ENCODE results near the gene ZSCAN22. TPM values are rescaled to one million over a fixed set of nuclear protein-coding genes. Genes with fewer than 3 reads are reported as not detected.

Gene ZSCAN22
- polyA plus RNA-seq, 3 donors = 3.6 to 3.8 (median 3.6) TPM

GRCh38 chr19:58385891-58386575, 59.2 kb downstream of the ZSCAN22 start:
- DNase-seq (ENCODE audit: extremely low read depth in 1 of 11, low read depth in 9 of 11, low spot score in 4 of 11) = no peak

GRCh38 chr19:58386576-58387337, 60.0 kb downstream of the ZSCAN22 start, which contains the start of gene RPS5:
Gene RPS5 (plus strand): TSS chr19:58387269. CDS start chr19:58388138, 869 bp downstream.
- DNase-seq (ENCODE audit: extremely low read depth in 1 of 11, low read depth in 9 of 11, low spot score in 4 of 11) = peak; percentile 95 to 99 (median 97)

GRCh38 chr19:58387338-58388174, 60.8 kb downstream of the ZSCAN22 start:
- no peak for DNase-seq (ENCODE audit: extremely low read depth in 1 of 11, low read depth in 9 of 11, low spot score in 4 of 11)

- no peak for DNase-seq (ENCODE audit: extremely low read depth in 1 of 11, low read depth in 9 of 11, low spot score in 4 of 11)
These were observed 61.4 kb downstream of the ZSCAN22 start for GRCh38 chr19:58388175-58388526.

Other genes with a start within 250 kb of the ZSCAN22 start
- gene ZSCAN18, start 228.8 kb upstream of the ZSCAN22 start, polyA plus RNA-seq (ENCODE audit: insufficient read length in 3 of 3) = 100 to 1,000 TPM in 1 of 3 donors, 10 to 100 TPM in 2; 79.0 to 116 (median 98.4) TPM
- 10 to 100 TPM; 21.5 to 26.0 (median 23.7) TPM for gene ZNF329, start 176.2 kb upstream of the ZSCAN22 start, polyA plus RNA-seq (ENCODE audit: insufficient read length in 3 of 3)
- 10 to 100 TPM; 18.2 to 27.0 (median 19.7) TPM for gene ZNF274, start 143.9 kb upstream of the ZSCAN22 start, polyA plus RNA-seq (ENCODE audit: insufficient read length in 3 of 3)
- 10 to 100 TPM; 36.9 to 45.9 (median 38.1) TPM for gene ZNF544, start 98.1 kb upstream of the ZSCAN22 start, polyA plus RNA-seq (ENCODE audit: insufficient read length in 3 of 3)
- gene ZNF8, start 48.0 kb upstream of the ZSCAN22 start, polyA plus RNA-seq (ENCODE audit: insufficient read length in 3 of 3) = 1 to 10 TPM; 7.3 to 8.7 (median 7.6) TPM
- gene ERVK3-1, start 21.6 kb upstream of the ZSCAN22 start, polyA plus RNA-seq (ENCODE audit: insufficient read length in 3 of 3) = 10 to 100 TPM; 46.6 to 58.0 (median 53.8) TPM
- 1 to 10 TPM in 2 of 3 donors, under 1 TPM in 1; 0.45 to 2.0 (median 1.5) TPM for gene A1BG, start 26.5 kb downstream of the ZSCAN22 start, polyA plus RNA-seq (ENCODE audit: insufficient read length in 3 of 3)
- 1 to 10 TPM; 3.7 to 6.2 (median 5.2) TPM for gene ZNF497, start 35.8 kb downstream of the ZSCAN22 start, polyA plus RNA-seq (ENCODE audit: insufficient read length in 3 of 3)
- gene ZNF837, start 54.0 kb downstream of the ZSCAN22 start, polyA plus RNA-seq (ENCODE audit: insufficient read length in 3 of 3) = 1 to 10 TPM; 3.3 to 6.0 (median 4.5) TPM
- gene RPS5, start 60.3 kb downstream of the ZSCAN22 start, polyA plus RNA-seq (ENCODE audit: insufficient read length in 3 of 3) = 1,000 to 10,000 TPM in 2 of 3 donors, 100 to 1,000 TPM in 1; 862 to 1,069 (median 1,060) TPM
- not detected for gene RNF225, start 68.7 kb downstream of the ZSCAN22 start, polyA plus RNA-seq (ENCODE audit: insufficient read length in 3 of 3)
- 10 to 100 TPM; 13.3 to 15.0 (median 13.3) TPM for gene ZNF584, start 81.7 kb downstream of the ZSCAN22 start, polyA plus RNA-seq (ENCODE audit: insufficient read length in 3 of 3)
- 10 to 100 TPM; 14.0 to 17.0 (median 14.1) TPM for gene ZNF132, start 113.2 kb downstream of the ZSCAN22 start, polyA plus RNA-seq (ENCODE audit: insufficient read length in 3 of 3)
- 1 to 10 TPM; 5.2 to 7.4 (median 7.3) TPM for gene ZNF324B, start 124.6 kb downstream of the ZSCAN22 start, polyA plus RNA-seq (ENCODE audit: insufficient read length in 3 of 3)
- 10 to 100 TPM in 2 of 3 donors, 1 to 10 TPM in 1; 7.3 to 11.5 (median 10.6) TPM for gene ZNF324, start 140.1 kb downstream of the ZSCAN22 start, polyA plus RNA-seq (ENCODE audit: insufficient read length in 3 of 3)
- gene ZNF446, start 149.4 kb downstream of the ZSCAN22 start, polyA plus RNA-seq (ENCODE audit: insufficient read length in 3 of 3) = 10 to 100 TPM; 11.7 to 19.5 (median 17.7) TPM
- 10 to 100 TPM in 2 of 3 donors, 1 to 10 TPM in 1; 7.8 to 13.4 (median 11.5) TPM for gene SLC27A5, start 185.0 kb downstream of the ZSCAN22 start, polyA plus RNA-seq (ENCODE audit: insufficient read length in 3 of 3)
- 10 to 100 TPM in 2 of 3 donors, 1 to 10 TPM in 1; 8.7 to 15.0 (median 14.4) TPM for gene ZBTB45, start 192.8 kb downstream of the ZSCAN22 start, polyA plus RNA-seq (ENCODE audit: insufficient read length in 3 of 3)
- 100 to 1,000 TPM; 672 to 838 (median 719) TPM for gene TRIM28, start 217.1 kb downstream of the ZSCAN22 start, polyA plus RNA-seq (ENCODE audit: insufficient read length in 3 of 3)
- gene CHMP2A, start 228.1 kb downstream of the ZSCAN22 start, polyA plus RNA-seq (ENCODE audit: insufficient read length in 3 of 3) = 100 to 1,000 TPM; 108 to 132 (median 128) TPM
- gene UBE2M, start 231.6 kb downstream of the ZSCAN22 start, polyA plus RNA-seq (ENCODE audit: insufficient read length in 3 of 3) = 100 to 1,000 TPM in 1 of 3 donors, 10 to 100 TPM in 2; 87.9 to 107 (median 91.5) TPM
- 10 to 100 TPM; 27.6 to 65.3 (median 34.1) TPM for gene MZF1, start 246.3 kb downstream of the ZSCAN22 start, polyA plus RNA-seq (ENCODE audit: insufficient read length in 3 of 3)